HEK293T (cell line): Measurements from ENCODE around the gene PIK3R5.

Experiments used
- CTCF ChIA-PET: fragments of 350-600 bp; formaldehyde crosslinking; extraction: SDS; loops from one replicate; lab custom pipeline; 2021; ENCODE audit warnings: antibody characterized with exemption, inconsistent platforms; lab: Yijun Ruan, JAX
- POLR2A ChIA-PET: fragments of 350-600 bp; formaldehyde crosslinking; extraction: SDS; loops from one replicate; lab custom pipeline; 2020; ENCODE audit warnings: antibody characterized with exemption, inconsistent platforms; lab: Yijun Ruan, JAX
- DNase-seq: peaks from one replicate; pipeline ENCODE4 v3.0.0; 2012; ENCODE audit warnings: mixed read lengths; ENCODE audit errors: extremely low spot score
- ARNT ChIP-seq: fragments of 450-650 bp; IDR thresholded peaks from 2 replicates; pipeline ENCODE4 v1.6.1; 2017; ENCODE audit warnings: mild to moderate bottlenecking
- BHLHE40 ChIP-seq: fragments of 450-650 bp; IDR thresholded peaks from 2 replicates; pipeline ENCODE4 v1.6.1; 2016; ENCODE audit warnings: mild to moderate bottlenecking, moderate library complexity, borderline replicate concordance
- CTBP1 ChIP-seq: fragments of 450-650 bp; IDR thresholded peaks from 2 replicates; pipeline ENCODE4 v1.6.1; 2016; ENCODE audit warnings: borderline replicate concordance
- ELF4 ChIP-seq: fragments of 450-650 bp; IDR thresholded peaks from 2 replicates; pipeline ENCODE4 v1.6.1; 2017; ENCODE audit warnings: antibody characterized with exemption
- FOXA1 ChIP-seq: fragments of 450-650 bp; IDR thresholded peaks from 2 replicates; pipeline ENCODE4 v1.6.1; 2016; ENCODE audit warnings: mild to moderate bottlenecking
- FOXK2 ChIP-seq: fragments of 450-650 bp; IDR thresholded peaks from 2 replicates; pipeline ENCODE4 v1.6.1; 2016; ENCODE audit warnings: mild to moderate bottlenecking
- FOXM1 ChIP-seq: fragments of 450-650 bp; IDR thresholded peaks from 2 replicates; pipeline ENCODE4 v1.6.1; 2017; ENCODE audit warnings: mild to moderate bottlenecking, borderline replicate concordance
- HDGF ChIP-seq: fragments of 450-650 bp; IDR thresholded peaks from 2 replicates; pipeline ENCODE4 v1.6.1; 2017; ENCODE audit warnings: antibody characterized with exemption, borderline replicate concordance
- L3MBTL2 ChIP-seq: fragments of 450-650 bp; conservative IDR thresholded peaks from 2 replicates; pipeline ENCODE4 v1.6.1; 2016; ENCODE audit warnings: mild to moderate bottlenecking
- LEF1 ChIP-seq: fragments of 450-650 bp; IDR thresholded peaks from 2 replicates; pipeline ENCODE4 v1.6.1; 2017; ENCODE audit warnings: mild to moderate bottlenecking, borderline replicate concordance
- NFRKB ChIP-seq: fragments of 450-650 bp; IDR thresholded peaks from 2 replicates; pipeline ENCODE4 v1.6.1; 2016; ENCODE audit warnings: mild to moderate bottlenecking, moderate library complexity
- SP1 ChIP-seq: fragments of 450-650 bp; IDR thresholded peaks from 2 replicates; pipeline ENCODE4 v1.6.1; 2017
- SUZ12 ChIP-seq: fragments of 450-650 bp; IDR thresholded peaks from 2 replicates; pipeline ENCODE4 v1.6.1; 2016; ENCODE audit warnings: mild to moderate bottlenecking
- TARDBP ChIP-seq: fragments of 450-650 bp; IDR thresholded peaks from 2 replicates; pipeline ENCODE4 v1.6.1; 2016
- ZNF384 ChIP-seq: fragments of 450-650 bp; IDR thresholded peaks from 2 replicates; pipeline ENCODE4 v1.6.1; 2016
- TF ChIP-seq, protein P1 (sequence below): fragments of 450-650 bp; IDR thresholded peaks from 2 replicates; pipeline ENCODE4 v1.6.1; 2016

PIK3R5 gene

DNA sequence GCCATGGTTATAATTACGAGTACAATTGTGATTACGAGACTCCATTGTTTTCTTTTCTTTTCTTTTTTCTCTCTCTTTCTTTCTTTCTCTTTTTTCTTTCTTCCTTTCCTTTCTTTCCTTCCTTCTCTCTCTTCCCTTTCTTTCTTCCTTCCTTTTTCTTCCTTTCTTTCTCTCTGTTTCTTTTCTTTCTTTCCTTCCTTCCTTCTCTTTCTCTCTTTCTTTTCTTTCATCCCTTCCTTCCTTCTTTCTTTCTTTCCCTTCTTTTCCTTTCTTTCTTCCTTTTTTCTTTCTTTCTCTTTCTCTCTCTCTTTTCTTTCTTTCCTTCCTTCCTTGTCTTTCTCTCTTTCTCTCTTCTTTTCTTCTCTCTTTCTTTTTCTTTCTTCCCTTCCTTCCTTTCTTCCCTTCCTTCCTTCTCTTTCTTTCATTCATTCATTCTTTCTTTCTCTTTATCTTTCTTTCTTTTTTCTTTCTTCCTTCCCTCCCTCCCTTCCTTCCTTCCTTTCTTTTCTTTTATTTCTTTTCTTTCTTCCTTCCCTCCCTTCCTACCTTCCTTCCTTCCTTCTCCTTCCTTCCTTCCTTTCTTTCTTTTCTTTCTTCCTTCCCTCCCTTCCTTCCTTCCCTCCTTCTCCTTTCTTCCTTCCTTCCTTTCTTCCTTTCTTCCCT, 41.7 kb upstream of the PIK3R5 start:
- CTCF ChIA-PET, result no interaction called here
- POLR2A ChIA-PET, result no interaction called here

DNA sequence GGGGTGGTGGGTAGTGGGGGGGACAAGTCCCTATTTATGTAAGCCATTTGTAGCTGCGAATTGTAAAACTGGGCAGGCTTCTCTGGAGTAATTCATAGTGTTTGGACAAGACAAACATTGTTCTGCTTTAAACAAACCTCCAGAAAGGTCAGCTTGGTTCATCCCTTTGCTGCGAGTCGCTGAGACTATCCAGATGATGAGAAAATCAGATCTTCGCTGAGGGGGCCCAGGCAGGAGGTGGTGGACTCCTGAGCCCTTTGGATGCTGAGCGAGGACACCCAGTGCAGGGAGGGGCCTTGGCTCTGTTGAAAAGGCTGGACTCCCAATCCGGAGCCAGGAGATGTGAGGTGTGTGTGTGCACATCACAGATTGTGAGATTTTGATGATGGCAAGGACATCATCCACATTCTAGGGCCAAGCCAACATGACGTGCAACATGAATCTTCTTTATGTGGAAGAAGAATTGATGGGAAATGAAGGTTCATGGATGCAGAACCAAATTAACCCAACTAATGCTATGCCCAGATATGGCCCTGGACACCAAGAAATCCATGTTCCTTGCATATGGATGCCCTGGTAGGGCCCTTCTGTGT, 40.8 kb upstream of the PIK3R5 start:
- ChIA-PET POLR2A (no interaction called here), CTCF (no interaction called here)
- TF ChIP-seq, protein P1, sequence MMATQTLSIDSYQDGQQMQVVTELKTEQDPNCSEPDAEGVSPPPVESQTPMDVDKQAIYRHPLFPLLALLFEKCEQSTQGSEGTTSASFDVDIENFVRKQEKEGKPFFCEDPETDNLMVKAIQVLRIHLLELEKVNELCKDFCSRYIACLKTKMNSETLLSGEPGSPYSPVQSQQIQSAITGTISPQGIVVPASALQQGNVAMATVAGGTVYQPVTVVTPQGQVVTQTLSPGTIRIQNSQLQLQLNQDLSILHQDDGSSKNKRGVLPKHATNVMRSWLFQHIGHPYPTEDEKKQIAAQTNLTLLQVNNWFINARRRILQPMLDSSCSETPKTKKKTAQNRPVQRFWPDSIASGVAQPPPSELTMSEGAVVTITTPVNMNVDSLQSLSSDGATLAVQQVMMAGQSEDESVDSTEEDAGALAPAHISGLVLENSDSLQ, result no peak
- no peak for TF ChIP-seq ZNF384
- TF ChIP-seq CTBP1, result no peak
- TF ChIP-seq NFRKB, result no peak
- no peak for TF ChIP-seq ELF4
- TF ChIP-seq FOXK2, result no peak
- TF ChIP-seq BHLHE40, result no peak
- TF ChIP-seq LEF1, result no peak
- no peak for TF ChIP-seq SP1
- no peak for TF ChIP-seq ARNT
- TF ChIP-seq TARDBP, result no peak
- TF ChIP-seq SUZ12, result no peak
- TF ChIP-seq HDGF, result no peak
- no peak for TF ChIP-seq L3MBTL2
- DNase-seq, result no peak

More for the DNA sequence above, 41.7 kb upstream of the PIK3R5 start:
- TF ChIP-seq L3MBTL2 (no peak), SUZ12 (no peak), ARNT (no peak), CTBP1 (no peak), SP1 (no peak), TARDBP (no peak), BHLHE40 (no peak), ZNF384 (no peak), NFRKB (no peak), FOXK2 (no peak), FOXA1 (no peak), FOXM1 (no peak), LEF1 (no peak), HDGF (no peak), ELF4 (no peak)
- TF ChIP-seq, protein P1, result no peak
- no peak for DNase-seq

DNA sequence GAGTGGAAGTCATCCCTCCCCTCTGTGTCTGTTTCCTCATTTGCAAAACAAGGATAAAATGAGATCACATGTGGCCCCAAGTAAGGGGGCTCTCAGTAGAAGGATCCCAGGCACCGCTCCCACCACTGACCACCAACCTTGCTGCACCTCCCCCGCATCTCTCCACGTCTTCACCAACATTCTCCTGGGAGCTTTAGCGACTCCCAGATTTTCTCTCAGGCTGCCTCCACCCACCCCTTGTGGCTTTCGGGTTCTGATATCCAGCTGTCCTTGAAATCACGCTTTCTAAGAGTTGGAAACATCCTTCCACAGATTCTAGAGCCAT, 39.4 kb upstream of the PIK3R5 start:
- no peak for TF ChIP-seq NFRKB
- no peak for TF ChIP-seq LEF1
- TF ChIP-seq HDGF, result no peak
- no peak for TF ChIP-seq SP1
- no peak for TF ChIP-seq CTBP1
- TF ChIP-seq ARNT, result no peak
- TF ChIP-seq ELF4, result no peak
- TF ChIP-seq FOXA1, result no peak
- TF ChIP-seq BHLHE40, result no peak
- TF ChIP-seq SUZ12, result no peak
- no peak for TF ChIP-seq FOXM1
- TF ChIP-seq, protein P1, result no peak
- TF ChIP-seq TARDBP, result no peak
- TF ChIP-seq FOXK2, result no peak
- TF ChIP-seq ZNF384, result no peak
- TF ChIP-seq L3MBTL2, result no peak
- CTCF ChIA-PET, result no interaction called here
- POLR2A ChIA-PET, result no interaction called here
- no peak for DNase-seq

DNA sequence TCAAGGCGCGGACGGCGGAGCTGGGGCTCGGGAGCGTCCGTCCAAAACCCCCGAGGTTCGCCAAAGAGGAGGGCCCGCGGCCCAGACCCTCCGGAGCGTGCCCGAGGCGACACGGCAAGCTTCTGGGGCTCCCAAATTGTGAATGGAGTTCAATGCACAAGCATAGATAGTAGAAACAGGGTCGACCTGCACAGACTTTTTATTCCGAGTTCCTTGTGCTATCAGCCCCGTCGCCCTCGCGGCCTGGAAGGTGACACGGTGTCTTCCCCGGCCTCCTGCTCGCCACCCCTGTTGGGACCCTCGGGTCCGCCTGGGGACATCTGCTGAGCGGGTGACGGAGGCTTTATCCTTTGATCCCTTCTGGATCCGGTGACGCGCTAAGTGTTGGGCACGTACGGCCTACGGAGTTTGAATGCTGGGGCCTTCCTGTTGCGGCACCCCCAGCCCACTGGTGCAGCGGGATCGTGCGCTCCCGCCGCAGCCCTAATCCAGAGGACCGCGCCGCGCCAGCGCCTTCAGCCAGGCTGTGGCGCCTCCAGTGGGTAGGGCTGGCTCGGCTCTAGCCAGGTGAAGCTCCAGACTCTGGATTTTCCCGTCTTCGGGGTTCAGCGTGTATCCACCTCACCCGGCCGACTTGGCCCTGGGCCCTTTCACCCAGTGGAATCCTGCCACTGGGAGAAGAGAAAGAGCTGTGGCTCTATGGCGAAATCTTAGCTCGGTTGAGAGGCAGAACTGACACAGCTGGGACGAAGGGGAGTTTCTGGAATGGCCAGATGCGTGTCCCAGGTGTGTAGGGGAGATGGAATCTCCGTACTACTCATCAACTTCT, 38.8 kb upstream of the PIK3R5 start:
- POLR2A ChIA-PET, result no interaction called here

More for the DNA sequence above, 38.8 kb upstream of the PIK3R5 start:
- no peak for DNase-seq
- CTCF ChIA-PET, result no interaction called here
- TF ChIP-seq BHLHE40, result no peak
- TF ChIP-seq FOXA1, result no peak
- no peak for TF ChIP-seq ARNT
- TF ChIP-seq FOXK2, result no peak
- TF ChIP-seq, protein P1, result no peak
- TF ChIP-seq L3MBTL2, result no peak
- no peak for TF ChIP-seq SUZ12
- no peak for TF ChIP-seq HDGF
- TF ChIP-seq CTBP1, result no peak
- no peak for TF ChIP-seq NFRKB
- TF ChIP-seq LEF1, result no peak
- no peak for TF ChIP-seq FOXM1
- TF ChIP-seq TARDBP, result no peak
